Smooth muscle cell (in vitro differentiated cells): ENCODE results near the gene MYH11. TPM values are rescaled to one million over a fixed set of nuclear protein-coding genes. Genes with fewer than 3 reads are reported as not detected.

ENCODE experiments used
- DNase-seq: peaks from one replicate; lab custom pipeline; 2025; ENCODE audit not compliant: unreplicated experiment; lab: John Stamatoyannopoulos, UW
- H2AFZ ChIP-seq: fragments of 200-600 bp; sonication (generic); 2 replicates; pipeline ENCODE4 v1.6.0; 2016; ENCODE audit warnings: antibody characterized with exemption, low read depth, mild to moderate bottlenecking
- H3F3A ChIP-seq: fragments of 200-600 bp; sonication (generic); 2 replicates; pipeline ENCODE4 v1.6.0; 2017; ENCODE audit warnings: antibody characterized with exemption, low read depth
- H3K27ac ChIP-seq: fragments of 200-600 bp; sonication (generic); 2 replicates; pipeline ENCODE4 v1.5.1; 2016; ENCODE audit warnings: low read depth, mild to moderate bottlenecking
- H3K27me3 ChIP-seq: fragments of 200-600 bp; sonication (generic); 2 replicates; pipeline ENCODE4 v1.6.1; 2016; ENCODE audit warnings: low read depth, mild to moderate bottlenecking
- H3K36me3 ChIP-seq: fragments of 200-600 bp; sonication (generic); 2 replicates; pipeline ENCODE4 v1.5.1; 2016; ENCODE audit warnings: low read depth
- H3K4me1 ChIP-seq: fragments of 200-600 bp; sonication (generic); 2 replicates; pipeline ENCODE4 v1.5.1; 2016; ENCODE audit warnings: low read depth
- H3K4me2 ChIP-seq: fragments of 200-600 bp; sonication (generic); 2 replicates; pipeline ENCODE4 v1.6.0; 2016; ENCODE audit warnings: mild to moderate bottlenecking
- H3K4me3 ChIP-seq: fragments of 200-600 bp; sonication (generic); 2 replicates; pipeline ENCODE4 v1.5.1; 2016; ENCODE audit warnings: mild to moderate bottlenecking
- H3K79me2 ChIP-seq: fragments of 200-600 bp; sonication (generic); 2 replicates; pipeline ENCODE4 v1.6.0; 2016; ENCODE audit warnings: low read depth, mild to moderate bottlenecking
- H3K9ac ChIP-seq: fragments of 200-600 bp; sonication (generic); 2 replicates; pipeline ENCODE4 v1.6.0; 2016; ENCODE audit warnings: low read depth
- H3K9me3 ChIP-seq: fragments of 200-600 bp; sonication (generic); replicated peaks from 2 replicates; pipeline ENCODE4 v1.5.1; 2016; ENCODE audit warnings: low read depth
- H4K20me1 ChIP-seq: fragments of 200-600 bp; sonication (generic); 2 replicates; pipeline ENCODE4 v1.6.0; 2016; ENCODE audit warnings: low read depth
- WGBS: methylation state at CpG from one replicate; pipeline ENCODE4 v1.1.7; 2016; ENCODE audit warnings: low lambda C conversion rate; 5-methylcytosine and 5-hydroxymethylcytosine counted together
- polyA plus RNA-seq: library from polyadenylated mRNA; unstranded; fragments of >200 nt; fragmentation: Nextera tagmentation; extraction: Ambion mirVana; gene quantifications from 2 replicates; pipeline ENCODE4 v1.2.1, GENCODE V29; 2016
- total RNA-seq: library from RNA; depleted of rRNA; stranded (reverse); fragments of >200 nt; gene quantifications from 2 replicates; pipeline ENCODE4 v1.2.3, GENCODE V29; 2014
- TF ChIP-seq, protein P1 (sequence below): fragments of 200-600 bp; sonication (generic); IDR thresholded peaks from 2 replicates; pipeline ENCODE4 v1.5.1; 2017; ENCODE audit warnings: borderline replicate concordance, mild to moderate bottlenecking, antibody characterized with exemption; ENCODE audit not compliant: insufficient read depth, poor library complexity, severe bottlenecking

Gene MYH11
- total and polyA plus RNA-seq, 2 experiments from 2014 or later, result 0.58 TPM; not detected in 1

DNA sequence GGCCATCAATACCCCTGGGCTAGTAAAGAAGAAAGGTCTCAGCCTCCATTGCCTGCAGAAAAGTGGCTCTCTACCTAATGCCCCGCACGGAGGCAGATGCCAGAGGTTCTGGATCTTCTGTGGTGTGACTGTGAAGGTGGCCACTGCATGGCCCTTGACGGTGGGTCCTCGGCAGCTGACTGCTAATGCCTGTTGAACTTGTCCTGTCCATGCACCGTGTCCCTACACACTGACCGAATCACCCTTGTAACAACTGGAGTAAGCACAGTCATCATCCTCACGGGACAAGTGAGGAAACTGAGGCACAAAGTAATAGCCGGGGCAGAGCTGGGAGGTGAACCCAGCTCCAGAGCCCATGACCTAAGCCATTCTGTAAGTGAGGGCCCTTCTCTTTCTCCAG lies 48.8 kb downstream of the MYH11 start:
- no peaks in the 10 kb centered on the region for H3F3A ChIP-seq
- no peaks in the 10 kb centered on the region for H3K9me3 ChIP-seq
- H4K20me1 ChIP-seq, result peaks cover 8% of the 10 kb centered on the region
- no peak overlapping the region for H3K4me3 ChIP-seq
- no peak for DNase-seq
- peaks cover 5% of the 10 kb centered on the region for H3K4me1 ChIP-seq
- H3K27me3 ChIP-seq, result peaks cover 69% of the 10 kb centered on the region
- TF ChIP-seq, protein P1, sequence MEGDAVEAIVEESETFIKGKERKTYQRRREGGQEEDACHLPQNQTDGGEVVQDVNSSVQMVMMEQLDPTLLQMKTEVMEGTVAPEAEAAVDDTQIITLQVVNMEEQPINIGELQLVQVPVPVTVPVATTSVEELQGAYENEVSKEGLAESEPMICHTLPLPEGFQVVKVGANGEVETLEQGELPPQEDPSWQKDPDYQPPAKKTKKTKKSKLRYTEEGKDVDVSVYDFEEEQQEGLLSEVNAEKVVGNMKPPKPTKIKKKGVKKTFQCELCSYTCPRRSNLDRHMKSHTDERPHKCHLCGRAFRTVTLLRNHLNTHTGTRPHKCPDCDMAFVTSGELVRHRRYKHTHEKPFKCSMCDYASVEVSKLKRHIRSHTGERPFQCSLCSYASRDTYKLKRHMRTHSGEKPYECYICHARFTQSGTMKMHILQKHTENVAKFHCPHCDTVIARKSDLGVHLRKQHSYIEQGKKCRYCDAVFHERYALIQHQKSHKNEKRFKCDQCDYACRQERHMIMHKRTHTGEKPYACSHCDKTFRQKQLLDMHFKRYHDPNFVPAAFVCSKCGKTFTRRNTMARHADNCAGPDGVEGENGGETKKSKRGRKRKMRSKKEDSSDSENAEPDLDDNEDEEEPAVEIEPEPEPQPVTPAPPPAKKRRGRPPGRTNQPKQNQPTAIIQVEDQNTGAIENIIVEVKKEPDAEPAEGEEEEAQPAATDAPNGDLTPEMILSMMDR, result no peak
- no peak overlapping the region for H2AFZ ChIP-seq
- WGBS, result 84% methylated on average over 8 of the region's 8 CpGs
- no peaks in the 10 kb centered on the region for H3K36me3 ChIP-seq
- no peaks in the 10 kb centered on the region for H3K79me2 ChIP-seq
- H3K4me2 ChIP-seq, result no peak overlapping the region
- no peak overlapping the region for H3K27ac ChIP-seq
- H3K9ac ChIP-seq, result no peak overlapping the region

DNA sequence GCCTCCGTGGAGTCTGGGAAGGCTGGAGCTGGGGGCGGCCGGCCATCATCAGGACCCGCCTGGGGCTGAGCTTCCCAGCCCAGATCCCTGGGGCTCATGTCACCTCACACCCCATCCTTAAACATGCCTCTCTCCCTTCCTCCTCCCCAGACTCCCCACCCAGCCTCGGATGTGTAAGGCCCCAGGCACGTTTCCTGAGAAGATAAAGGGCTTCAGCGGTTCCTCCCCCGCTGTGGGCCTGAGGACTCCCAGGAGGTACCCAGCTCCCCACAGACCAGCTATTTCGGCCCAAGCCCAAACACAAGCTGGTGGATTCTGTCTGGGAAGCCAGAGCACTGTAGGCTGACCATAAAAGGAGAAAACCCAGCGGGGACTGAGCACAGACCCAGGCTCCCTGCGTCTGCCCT lies 49.2 kb downstream of the MYH11 start:
- Histone ChIP-seq H2AFZ (no peak overlapping the region), H3K4me3 (no peak overlapping the region), H3K9me3 (no peaks in the 10 kb centered on the region), H3F3A (no peaks in the 10 kb centered on the region), H3K27ac (no peak overlapping the region), H3K4me1 (peaks cover 5% of the 10 kb centered on the region), H3K9ac (no peak overlapping the region), H3K36me3 (no peaks in the 10 kb centered on the region), H4K20me1 (peaks cover 8% of the 10 kb centered on the region), H3K4me2 (no peak overlapping the region), H3K27me3 (peaks cover 73% of the 10 kb centered on the region), H3K79me2 (no peaks in the 10 kb centered on the region)
- TF ChIP-seq, protein P1, result no peak
- DNase-seq, result no peak
- WGBS, result 40% methylated on average over 10 of the region's 11 CpGs

DNA sequence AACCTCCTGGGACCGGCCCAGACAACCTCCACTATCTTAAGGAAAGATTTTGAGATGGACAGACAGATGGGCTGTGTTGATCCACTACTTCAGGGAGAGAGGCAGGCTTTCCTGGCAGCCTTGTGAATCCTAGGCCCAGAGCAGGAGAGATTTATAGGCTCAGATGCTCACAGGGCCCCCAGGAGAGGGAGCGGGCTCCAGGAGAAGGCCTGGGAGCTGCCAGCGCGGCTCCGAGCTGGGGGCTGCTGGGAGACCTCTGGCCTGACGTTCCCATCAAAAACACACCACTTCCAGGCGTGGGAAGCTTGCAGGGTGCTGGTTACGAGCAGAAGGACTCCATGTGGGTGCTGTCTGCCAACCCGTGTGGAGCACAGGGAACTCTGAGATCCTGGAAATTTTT lies 53.2 kb downstream of the MYH11 start:
- H3K27ac ChIP-seq, result no peak overlapping the region
- peaks cover 92% of the 10 kb centered on the region for H3K27me3 ChIP-seq
- DNase-seq, result no peak
- no peak overlapping the region for H2AFZ ChIP-seq
- no peak overlapping the region for H3K4me3 ChIP-seq
- 80% methylated on average over 9 of the region's 9 CpGs for WGBS
- no peaks in the 10 kb centered on the region for H3K9me3 ChIP-seq
- no peaks in the 10 kb centered on the region for H4K20me1 ChIP-seq
- no peaks in the 10 kb centered on the region for H3K36me3 ChIP-seq
- H3K79me2 ChIP-seq, result no peaks in the 10 kb centered on the region
- H3K9ac ChIP-seq, result no peak overlapping the region
- TF ChIP-seq, protein P1, result no peak
- H3K4me1 ChIP-seq, result peaks cover 5% of the 10 kb centered on the region
- H3F3A ChIP-seq, result no peaks in the 10 kb centered on the region
- no peak overlapping the region for H3K4me2 ChIP-seq

DNA sequence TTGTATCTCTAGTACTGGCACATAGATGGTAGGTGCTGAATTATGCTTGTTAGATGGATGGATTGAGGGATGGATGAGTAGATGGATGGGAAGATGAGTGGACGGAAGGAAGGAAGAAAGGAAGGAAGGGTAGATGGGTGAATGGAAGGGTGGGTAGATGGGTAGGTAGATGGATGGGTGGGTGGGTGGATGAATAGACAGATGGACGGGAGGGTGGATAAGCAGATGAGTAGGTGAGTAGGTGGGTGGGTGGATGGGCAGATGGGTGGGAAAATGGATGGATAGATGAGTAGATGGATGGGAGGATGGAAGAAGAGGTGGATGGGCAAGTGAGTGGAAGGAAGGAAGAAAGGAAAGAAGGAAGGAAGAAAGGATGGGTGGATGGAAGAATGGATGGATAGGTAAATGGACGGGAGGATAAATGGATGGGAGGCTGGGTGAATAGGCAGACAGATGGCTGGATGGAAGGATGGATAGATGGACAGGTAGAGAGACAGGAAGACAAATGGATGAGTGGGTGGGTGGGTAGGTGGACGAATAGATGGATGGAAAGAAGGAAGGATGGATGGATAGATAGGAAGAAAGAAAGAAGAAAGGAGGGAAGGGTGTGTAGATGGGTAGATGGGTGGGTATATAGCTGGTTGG lies 56.9 kb downstream of the MYH11 start:
- Histone ChIP-seq H3K4me3 (no peak overlapping the region), H4K20me1 (no peaks in the 10 kb centered on the region), H3K4me1 (no peaks in the 10 kb centered on the region), H3K9ac (no peak overlapping the region), H3K9me3 (no peaks in the 10 kb centered on the region), H3K36me3 (no peaks in the 10 kb centered on the region), H3K4me2 (no peak overlapping the region), H3K27ac (no peak overlapping the region), H2AFZ (no peak overlapping the region), H3K79me2 (no peaks in the 10 kb centered on the region), H3K27me3 (peaks cover 84% of the 10 kb centered on the region), H3F3A (no peaks in the 10 kb centered on the region)
- WGBS, result 69% methylated on average over 4 of the region's 4 CpGs
- TF ChIP-seq, protein P1, result no peak
- no peak for DNase-seq
